HepG2 (cell line): ENCODE data around the gene PDIA5. TPM values are rescaled to one million over a fixed set of nuclear protein-coding genes. Genes with fewer than 3 reads are reported as not detected.

Experiments
- HNF1B ChIP-seq: sonication (generic); formaldehyde crosslinking; IDR thresholded peaks from 2 replicates; pipeline ENCODE4 v1.5.1; 2020; ENCODE audit warnings: mild to moderate bottlenecking, moderate library complexity, missing genetic modification reagents
- IRF9 ChIP-seq: sonication (generic); formaldehyde crosslinking; IDR thresholded peaks from 2 replicates; pipeline ENCODE4 v1.8.0; 2022; ENCODE audit warnings: missing genetic modification reagents, mild to moderate bottlenecking, borderline replicate concordance
- NFE2 ChIP-seq: sonication (generic); formaldehyde crosslinking; IDR thresholded peaks from 2 replicates; pipeline ENCODE4 v1.4.0; 2020; ENCODE audit warnings: missing genetic modification reagents
- NFYB ChIP-seq: sonication (generic); formaldehyde crosslinking; IDR thresholded peaks from 2 replicates; pipeline ENCODE4 v1.4.0; 2020; ENCODE audit warnings: missing genetic modification reagents
- NR2F6 ChIP-seq, 2 experiments: IDR thresholded peaks; 2 replicates each; pipeline ENCODE4 v1.6.1; 2016; ENCODE audit warnings: antibody characterized with exemption in 1 of 2, mild to moderate bottlenecking in 1 of 2
- PTBP1 ChIP-seq: fragments of 200-400 bp; formaldehyde crosslinking; IDR thresholded peaks from 2 replicates; pipeline ENCODE4 v1.6.1; 2018; ENCODE audit warnings: low read length, low read depth; ENCODE audit not compliant: poor library complexity, severe bottlenecking
- RARA ChIP-seq: IDR thresholded peaks from 2 replicates; pipeline ENCODE4 v1.6.1; 2016; ENCODE audit warnings: missing genetic modification reagents, missing compliant biosample characterization
- STAT6 ChIP-seq: sonication (generic); formaldehyde crosslinking; IDR thresholded peaks from 2 replicates; pipeline ENCODE4 v1.4.0; 2020; ENCODE audit warnings: missing genetic modification reagents, mild to moderate bottlenecking, borderline replicate concordance
- ZBTB2 ChIP-seq: sonication (generic); formaldehyde crosslinking; IDR thresholded peaks from 2 replicates; pipeline ENCODE4 v1.8.0; 2022; ENCODE audit warnings: low read depth, missing genetic modification reagents
- ZNF558 ChIP-seq: sonication (generic); formaldehyde crosslinking; IDR thresholded peaks from 2 replicates; pipeline ENCODE4 v1.9.0; 2022; ENCODE audit warnings: mild to moderate bottlenecking, missing genetic modification reagents, borderline replicate concordance
- ZNF574 ChIP-seq: sonication (generic); formaldehyde crosslinking; IDR thresholded peaks from 2 replicates; pipeline ENCODE4 v1.4.0; 2020; ENCODE audit warnings: missing genetic modification reagents
- ZNF629 ChIP-seq: sonication (generic); formaldehyde crosslinking; conservative IDR thresholded peaks from 2 replicates; pipeline ENCODE4 v1.5.0; 2020; ENCODE audit warnings: missing genetic modification reagents
- ZNF850 ChIP-seq: sonication (generic); formaldehyde crosslinking; conservative IDR thresholded peaks from 2 replicates; pipeline ENCODE4 v1.9.0; 2021; ENCODE audit warnings: mild to moderate bottlenecking, missing genetic modification reagents
- ZSCAN21 ChIP-seq: sonication (generic); formaldehyde crosslinking; IDR thresholded peaks from 2 replicates; pipeline ENCODE4 v1.8.0; 2022; ENCODE audit warnings: mild to moderate bottlenecking, missing genetic modification reagents, moderate library complexity, borderline replicate concordance
- polyA plus RNA-seq, 8 experiments: library from polyadenylated mRNA; depleted of rRNA in 3 of 8; stranded (reverse) in 7 of 8; unstranded in 1 of 8; fragments of >200 nt; fragmentation: Illumina TruSeq in 4 of 8; extraction: Trizol in 4 of 8; gene quantifications; 2 replicates each; pipeline versions ENCODE4 v1.2.1 to v1.2.3, GENCODE V29; 2011 to 2016; ENCODE audit warnings: low read depth in 4 of 8, missing spikeins in 1 of 8, mixed read lengths in 1 of 8; ENCODE audit not compliant: insufficient read depth in 1 of 8
- total RNA-seq, 5 experiments: library from RNA; depleted of rRNA; stranded (reverse); fragments of >200 nt; fragmentation: Illumina TruSeq; extraction: Trizol; gene quantifications; 2 replicates each; pipeline ENCODE4 v1.2.3, GENCODE V29; 2016; ENCODE audit warnings: low read depth in 1 of 5

The PDIA5 gene
- total and polyA plus RNA-seq, 2 of the 13 experiments (the other 11 are each of a cell fraction or from before 2014, with no cell fraction given) = 51.3 to 74.3 TPM

- TF ChIP-seq IRF9 (CRISPR knock-in tag) (no peak; the same call in 1 of the 2 replicates), ZNF850 (CRISPR knock-in tag) (no peak), NFE2 (no peak), NFYB (CRISPR knock-in tag) (peak; percentile 84), RARA (CRISPR knock-in tag) (no peak), STAT6 (CRISPR knock-in tag) (no peak; the same call in 1 of the 2 replicates), ZNF629 (CRISPR knock-in tag) (no peak), ZNF574 (peak; percentile 62), NR2F6 (IDR thresholded peaks at IDR 0.05) (no peak), NR2F6 (CRISPR knock-in tag; IDR thresholded peaks at IDR 0.05) (no peak), HNF1B (CRISPR knock-in tag) (peak; percentile 27; the same call in 1 of the 2 replicates), PTBP1 (no peak), ZBTB2 (CRISPR knock-in tag) (no peak), ZSCAN21 (CRISPR knock-in tag) (no peak), ZNF558 (CRISPR knock-in tag) (no peak)
These were observed 135.0 kb downstream of the PDIA5 start, which contains the start of gene SEC22A (continued) for GRCh38 chr3:123201557-123202427.
